ENCODE data around the gene ZBTB18.

Gene ZBTB18

GRCh38 chr1:244064621-244065020, 13.5 kb downstream of the ZBTB18 start:
- DNase-seq, result no peak

GRCh38 chr1:244065063-244065793, 14.1 kb downstream of the ZBTB18 start:
- DNase-seq, result no peak

- DNase-seq, result no peak
Observed at GRCh38 chr1:244065960-244066388, 14.9 kb downstream of the ZBTB18 start.

- no peak for DNase-seq
Observed at GRCh38 chr1:244066954-244067716, 16.1 kb downstream of the ZBTB18 start.

GRCh38 chr1:244067893-244068292, 16.8 kb downstream of the ZBTB18 start:
- no peak for DNase-seq

GRCh38 chr1:244068567-244068966, 17.5 kb downstream of the ZBTB18 start:
- no peak for DNase-seq

GRCh38 chr1:244069326-244069898, 18.3 kb downstream of the ZBTB18 start:
- no peak for DNase-seq

- DNase-seq, result peak; percentile 62
Observed at GRCh38 chr1:244074559-244075171, 23.6 kb downstream of the ZBTB18 start.

GRCh38 chr1:244075247-244075722, 24.2 kb downstream of the ZBTB18 start:
- DNase-seq, result no peak

- DNase-seq, result no peak
Observed at GRCh38 chr1:244076740-244077139, 25.7 kb downstream of the ZBTB18 start.

- DNase-seq, result no peak
Observed at GRCh38 chr1:244077473-244078220, 26.6 kb downstream of the ZBTB18 start.

- no peak for DNase-seq
Observed at GRCh38 chr1:244080343-244080929, 29.4 kb downstream of the ZBTB18 start.

- DNase-seq, result no peak
Observed at GRCh38 chr1:244082969-244083368, 31.9 kb downstream of the ZBTB18 start.

GRCh38 chr1:244083383-244083943, 32.4 kb downstream of the ZBTB18 start:
- no peak for DNase-seq

GRCh38 chr1:244084763-244085162, 33.7 kb downstream of the ZBTB18 start:
- DNase-seq, result no peak

- DNase-seq, result no peak
Observed at GRCh38 chr1:244085891-244086290, 34.8 kb downstream of the ZBTB18 start.

GRCh38 chr1:244087021-244087560, 36.0 kb downstream of the ZBTB18 start:
- no peak for DNase-seq

GRCh38 chr1:244087611-244088010, 36.5 kb downstream of the ZBTB18 start:
- DNase-seq, result no peak

GRCh38 chr1:244088161-244088560, 37.1 kb downstream of the ZBTB18 start:
- DNase-seq, result no peak

GRCh38 chr1:244089561-244089960, 38.5 kb downstream of the ZBTB18 start:
- DNase-seq, result no peak

GRCh38 chr1:244090645-244091044, 39.6 kb downstream of the ZBTB18 start:
- DNase-seq, result no peak
